Neural cell (in vitro differentiated cells): ENCODE results near the gene ENOSF1.

Source experiments
- CTCF ChIP-seq: fragments of 450-650 bp; IDR thresholded peaks from 2 replicates; pipeline ENCODE4 v1.5.1; 2014; ENCODE audit warnings: antibody characterized with exemption, mild to moderate bottlenecking, moderate library complexity; ENCODE audit not compliant: poor library complexity, severe bottlenecking
- EP300 ChIP-seq: fragments of 450-650 bp; conservative IDR thresholded peaks from 2 replicates; pipeline ENCODE4 v1.6.1; 2014; ENCODE audit warnings: antibody characterized with exemption, mild to moderate bottlenecking, moderate library complexity; ENCODE audit not compliant: poor library complexity, severe bottlenecking
- POLR2AphosphoS5 ChIP-seq: IDR thresholded peaks from 2 replicates; pipeline ENCODE4 v1.6.1; 2012
- TAF1 ChIP-seq: IDR thresholded peaks from 2 replicates; pipeline ENCODE4 v1.6.1; 2012; ENCODE audit warnings: low read depth

- TF ChIP-seq POLR2AphosphoS5: no peak
- TF ChIP-seq CTCF: no peak
- no peak for TF ChIP-seq EP300
- TF ChIP-seq TAF1: no peak
Measured at GRCh38 chr18:647304-647703, 65.1 kb downstream of the ENOSF1 start.
